PC-3 (cell line): ENCODE data around the gene TPH1. TPM values are rescaled to one million over a fixed set of nuclear protein-coding genes. Genes with fewer than 3 reads are reported as not detected.
"Not testable (repeated sequence)": the region's sequence is repeated elsewhere in the genome, so short reads cannot be mapped to it uniquely, and the experiment has no call there.

ENCODE experiments used
- ATAC-seq: fragments of 200-7000 bp; cut with Tn5 transposase; 2 replicates; pipeline ENCODE4 v1.9.1; 2020; ENCODE audit warnings: mild to moderate bottlenecking, moderate library complexity
- BruUV-seq: library from RNA; stranded (reverse); fragments of 400-500 nt; replicated peaks from 2 replicates; lab custom pipeline; 2021; lab: Mats Ljungman, UMichigan
- CTCF ChIA-PET: fragments of 300-600 bp; sonication (Branson Sonifier 250); formaldehyde crosslinking; loops from one replicate; lab custom pipeline; 2022; ENCODE audit warnings: antibody characterized with exemption; lab: Charles Lee
- POLR2A ChIA-PET: fragments of 300-600 bp; sonication (Branson Sonifier 250); formaldehyde crosslinking; loops from one replicate; lab custom pipeline; 2022; ENCODE audit warnings: antibody characterized with exemption; ENCODE audit not compliant: unreplicated experiment; lab: Charles Lee
- DNase-seq: peaks from one replicate; pipeline ENCODE4 v3.0.0-alpha.2; 2015
- H2AFZ ChIP-seq: fragments of 300-600 bp; sonication (generic); 2 replicates; pipeline ENCODE4 v1.6.0; 2016; ENCODE audit warnings: antibody characterized with exemption, low read length
- H3F3A ChIP-seq: fragments of 300-600 bp; sonication (generic); one replicate; pipeline ENCODE4 v1.6.0; 2017; ENCODE audit warnings: antibody characterized with exemption, low read length, control low read depth, mild to moderate bottlenecking; ENCODE audit not compliant: unreplicated experiment
- H3K27ac ChIP-seq: fragments of 300-600 bp; sonication (generic); 2 replicates; pipeline ENCODE4 v1.5.1; 2016; ENCODE audit warnings: mild to moderate bottlenecking, low read length
- H3K27me3 ChIP-seq: fragments of 300-600 bp; sonication (generic); 2 replicates; pipeline ENCODE4 v1.6.1; 2016; ENCODE audit warnings: low read length, mixed read lengths
- H3K36me3 ChIP-seq: fragments of 300-600 bp; sonication (generic); 2 replicates; pipeline ENCODE4 v1.6.1; 2016; ENCODE audit warnings: low read depth, mixed run types, low read length, mixed read lengths
- H3K4me1 ChIP-seq: fragments of 300-600 bp; sonication (generic); 2 replicates; pipeline ENCODE4 v1.5.1; 2016; ENCODE audit warnings: low read length; ENCODE audit not compliant: insufficient read depth
- H3K4me2 ChIP-seq: fragments of 300-600 bp; sonication (generic); 2 replicates; pipeline ENCODE4 v1.6.0; 2016; ENCODE audit warnings: low read length
- H3K4me3 ChIP-seq: fragments of 300-600 bp; sonication (generic); 2 replicates; pipeline ENCODE4 v1.5.1; 2016; ENCODE audit warnings: mild to moderate bottlenecking, low read length, mixed read lengths
- H3K79me2 ChIP-seq: fragments of 300-600 bp; sonication (generic); 2 replicates; pipeline ENCODE4 v1.6.1; 2017; ENCODE audit warnings: low read length, mixed read lengths
- H3K9ac ChIP-seq: fragments of 300-600 bp; sonication (generic); 2 replicates; pipeline ENCODE4 v1.6.0; 2016; ENCODE audit warnings: mild to moderate bottlenecking, low read length
- H3K9me2 ChIP-seq: fragments of 300-600 bp; sonication (generic); replicated peaks from 2 replicates; pipeline ENCODE4 v1.6.1; 2016; ENCODE audit warnings: mixed run types, low read length, mixed read lengths
- H3K9me3 ChIP-seq: fragments of 300-600 bp; sonication (generic); 2 replicates; pipeline ENCODE4 v1.6.1; 2016; ENCODE audit warnings: low read length, mixed read lengths
- H4K20me1 ChIP-seq: fragments of 300-600 bp; sonication (generic); 2 replicates; pipeline ENCODE4 v1.6.1; 2016; ENCODE audit warnings: low read length, mixed read lengths
- EZH2 ChIP-seq: fragments of 300-600 bp; sonication (generic); IDR thresholded peaks from one replicate; pipeline ENCODE4 v1.6.1; 2017; ENCODE audit warnings: antibody characterized with exemption, mild to moderate bottlenecking, low read length; ENCODE audit not compliant: unreplicated experiment
- EZH2phosphoT487 ChIP-seq: fragments of 300-600 bp; sonication (generic); IDR thresholded peaks from 2 replicates; pipeline ENCODE4 v1.6.1; 2018; ENCODE audit warnings: mild to moderate bottlenecking, antibody characterized with exemption, low read length, borderline replicate concordance
- intact Hi-C: fragments of 100-400 bp; cut with micrococcal nuclease; formaldehyde crosslinking; loops from 2 replicates; pipeline ENCODE4 v1.9.0; 2023
- total RNA-seq: library from RNA; depleted of rRNA; stranded (reverse); fragments of >200 nt; gene quantifications from 2 replicates; pipeline ENCODE4 v1.2.3, GENCODE V29; 2014
- TF ChIP-seq, protein P1 (sequence below): fragments of 300-600 bp; sonication (generic); conservative IDR thresholded peaks from 2 replicates; pipeline ENCODE4 v1.5.1; 2017; ENCODE audit warnings: antibody characterized with exemption, low read depth, mild to moderate bottlenecking, low read length

The TPH1 gene
- total RNA-seq, 1 experiment from 2014 or later: 0.07 TPM

DNA sequence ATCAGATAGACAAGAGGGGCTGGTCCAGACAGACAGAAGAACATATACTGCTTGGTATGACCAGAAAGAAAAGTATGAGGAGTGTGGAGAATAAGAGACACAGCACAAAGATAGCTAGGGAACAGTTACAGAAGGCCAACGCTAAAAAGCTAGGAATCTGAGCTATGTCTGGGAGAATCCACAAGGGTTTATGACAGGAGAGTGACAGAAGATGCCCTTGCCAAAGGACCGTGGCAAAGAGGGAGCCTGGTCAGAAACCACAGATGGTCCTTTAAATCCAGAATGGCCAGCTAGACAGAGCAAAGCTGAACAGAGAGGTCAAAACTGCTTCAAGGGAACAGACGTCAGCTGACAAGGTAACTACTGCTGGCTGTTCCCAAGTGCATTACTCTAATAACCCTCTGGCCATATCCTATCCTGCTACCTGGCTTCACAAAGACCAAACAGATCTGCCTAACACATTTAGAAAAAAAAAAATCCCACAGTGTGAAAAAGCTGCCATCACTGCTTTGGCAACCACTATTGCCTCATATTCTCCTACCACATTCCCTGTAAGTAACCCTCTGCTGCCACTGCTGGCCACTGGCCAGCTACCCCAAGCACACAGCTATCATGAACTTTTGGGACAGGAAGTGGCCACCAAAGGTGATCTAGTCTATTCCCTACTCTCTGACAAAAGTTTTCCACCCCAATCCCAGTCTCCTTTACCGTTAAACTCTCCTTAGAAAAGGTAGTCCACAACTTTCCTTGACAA is 40.5 kb downstream of the TPH1 start:
- Histone ChIP-seq H3K27ac (no peak overlapping the region), H3K27me3 (no peaks in the 10 kb centered on the region), H3K9me3 (no peaks in the 10 kb centered on the region), H3K36me3 (peaks cover 3% of the 10 kb centered on the region; the same call in 1 of the 2 replicates), H3K9ac (no peak overlapping the region), H3F3A (no peaks in the 10 kb centered on the region), H3K9me2 (no peaks in the 10 kb centered on the region), H3K4me2 (no peak overlapping the region), H3K4me1 (no peaks in the 10 kb centered on the region), H2AFZ (no peak overlapping the region), H3K79me2 (peaks cover 2% of the 10 kb centered on the region; the same call in 1 of the 2 replicates), H4K20me1 (no peaks in the 10 kb centered on the region), H3K4me3 (no peak overlapping the region)
- ChIA-PET CTCF (no interaction called here), POLR2A (no interaction called here)
- no peak for ATAC-seq
- no peak for TF ChIP-seq EZH2phosphoT487
- TF ChIP-seq, protein P1, sequence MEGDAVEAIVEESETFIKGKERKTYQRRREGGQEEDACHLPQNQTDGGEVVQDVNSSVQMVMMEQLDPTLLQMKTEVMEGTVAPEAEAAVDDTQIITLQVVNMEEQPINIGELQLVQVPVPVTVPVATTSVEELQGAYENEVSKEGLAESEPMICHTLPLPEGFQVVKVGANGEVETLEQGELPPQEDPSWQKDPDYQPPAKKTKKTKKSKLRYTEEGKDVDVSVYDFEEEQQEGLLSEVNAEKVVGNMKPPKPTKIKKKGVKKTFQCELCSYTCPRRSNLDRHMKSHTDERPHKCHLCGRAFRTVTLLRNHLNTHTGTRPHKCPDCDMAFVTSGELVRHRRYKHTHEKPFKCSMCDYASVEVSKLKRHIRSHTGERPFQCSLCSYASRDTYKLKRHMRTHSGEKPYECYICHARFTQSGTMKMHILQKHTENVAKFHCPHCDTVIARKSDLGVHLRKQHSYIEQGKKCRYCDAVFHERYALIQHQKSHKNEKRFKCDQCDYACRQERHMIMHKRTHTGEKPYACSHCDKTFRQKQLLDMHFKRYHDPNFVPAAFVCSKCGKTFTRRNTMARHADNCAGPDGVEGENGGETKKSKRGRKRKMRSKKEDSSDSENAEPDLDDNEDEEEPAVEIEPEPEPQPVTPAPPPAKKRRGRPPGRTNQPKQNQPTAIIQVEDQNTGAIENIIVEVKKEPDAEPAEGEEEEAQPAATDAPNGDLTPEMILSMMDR: no peak
- no TSS peak for BruUV-seq
- intact Hi-C loops: no loop called here
- DNase-seq: no peak

DNA sequence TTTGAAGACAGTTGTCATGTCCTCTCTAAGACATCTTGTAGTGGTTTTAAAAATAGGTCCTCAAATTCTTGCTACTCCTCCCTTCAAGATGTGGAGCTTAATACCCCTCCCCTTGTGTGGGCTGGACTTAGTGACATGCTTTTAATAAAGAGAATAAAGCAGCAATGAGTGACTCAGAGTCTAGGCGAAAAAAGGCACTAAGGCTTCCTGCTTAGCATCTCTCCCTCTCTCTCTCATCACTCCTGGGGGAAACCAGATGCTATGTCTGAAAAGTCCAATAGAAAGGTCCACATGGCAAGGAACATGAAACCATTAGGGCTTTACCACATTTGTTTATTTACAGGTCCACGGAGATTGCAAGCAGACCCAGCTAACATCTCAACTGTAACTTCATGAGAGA is 44.9 kb downstream of the TPH1 start:
- no TSS peak for BruUV-seq
- POLR2A ChIA-PET: no interaction called here
- no peaks in the 10 kb centered on the region for H3K9me2 ChIP-seq
- no peaks in the 10 kb centered on the region for H3F3A ChIP-seq
- no peaks in the 10 kb centered on the region for H4K20me1 ChIP-seq
- no peak overlapping the region for H3K27ac ChIP-seq
- no peak for DNase-seq
- no peak for ATAC-seq
- TF ChIP-seq, protein P1: no peak
- TF ChIP-seq EZH2phosphoT487 (no peak), EZH2 (no peak)
- no peak overlapping the region for H3K4me3 ChIP-seq
- no peak overlapping the region for H2AFZ ChIP-seq
- CTCF ChIA-PET: no interaction called here
- no peaks in the 10 kb centered on the region for H3K4me1 ChIP-seq
- no peaks in the 10 kb centered on the region for H3K79me2 ChIP-seq
- no peaks in the 10 kb centered on the region for H3K9me3 ChIP-seq
- H3K4me2 ChIP-seq: no peak overlapping the region
- H3K9ac ChIP-seq: no peak overlapping the region
- H3K36me3 ChIP-seq: peaks cover 3% of the 10 kb centered on the region; the same call in 1 of the 2 replicates
- intact Hi-C loops: no loop called here
- H3K27me3 ChIP-seq: no peaks in the 10 kb centered on the region

DNA sequence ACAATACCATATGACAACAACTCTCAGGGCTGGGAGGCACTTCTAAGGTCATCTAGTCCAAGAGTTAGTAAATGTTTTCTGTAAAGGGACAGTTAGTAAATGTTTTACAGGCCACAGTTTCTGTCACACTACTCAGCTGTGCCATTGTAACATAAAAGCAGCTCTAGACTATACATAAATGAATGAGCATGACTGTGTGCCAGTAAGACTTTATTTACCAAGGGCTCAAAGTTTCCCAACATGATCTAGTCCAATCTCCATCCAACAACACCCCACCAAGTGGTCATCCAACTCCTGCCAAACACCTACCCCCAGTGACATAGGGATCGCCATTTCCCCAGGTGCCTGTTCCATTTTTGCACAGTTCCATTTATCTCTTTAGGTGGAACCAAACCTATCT is 45.3 kb downstream of the TPH1 start:
- ChIA-PET CTCF (no interaction called here), POLR2A (no interaction called here)
- Histone ChIP-seq H3K27ac (no peak overlapping the region), H3K79me2 (no peaks in the 10 kb centered on the region), H3F3A (no peaks in the 10 kb centered on the region), H3K36me3 (peaks cover 3% of the 10 kb centered on the region; the same call in 1 of the 2 replicates), H2AFZ (no peak overlapping the region), H3K9ac (no peak overlapping the region), H4K20me1 (no peaks in the 10 kb centered on the region), H3K4me1 (no peaks in the 10 kb centered on the region), H3K27me3 (no peaks in the 10 kb centered on the region), H3K4me3 (no peak overlapping the region), H3K4me2 (no peak overlapping the region), H3K9me2 (no peaks in the 10 kb centered on the region), H3K9me3 (no peaks in the 10 kb centered on the region)
- no peak for ATAC-seq
- DNase-seq: no peak
- no TSS peak for BruUV-seq
- TF ChIP-seq, protein P1: no peak
- TF ChIP-seq EZH2phosphoT487 (no peak), EZH2 (no peak)
- intact Hi-C loops: no loop called here

DNA sequence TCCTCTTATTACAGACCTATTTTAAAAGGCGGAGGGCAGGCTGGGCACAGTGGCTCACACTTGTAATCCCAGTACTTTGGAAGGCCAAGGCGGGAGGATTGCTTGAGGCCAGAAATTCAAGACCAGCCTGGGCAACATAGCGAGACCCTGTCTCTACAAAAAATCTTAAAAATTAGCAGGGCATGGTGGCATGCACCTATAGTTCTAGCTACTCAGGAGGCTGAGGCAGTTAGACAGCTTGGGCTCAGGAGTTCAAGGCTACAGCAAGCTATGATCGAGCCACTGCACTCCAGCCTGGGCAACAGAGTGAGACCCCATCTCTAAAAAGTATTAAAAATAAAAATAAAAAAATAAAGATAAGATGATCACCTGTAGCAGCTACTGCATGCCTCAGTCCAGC is 45.9 kb downstream of the TPH1 start:
- H3K9me2 ChIP-seq, H3K9me3 ChIP-seq, ATAC-seq, H3K4me2 ChIP-seq, H3K4me1 ChIP-seq, H4K20me1 ChIP-seq, CTCF ChIA-PET, intact Hi-C loops, POLR2A ChIA-PET, H3K27ac ChIP-seq, H3F3A ChIP-seq, BruUV-seq, H3K36me3 ChIP-seq, H3K27me3 ChIP-seq, H3K4me3 ChIP-seq, H2AFZ ChIP-seq, H3K79me2 ChIP-seq, DNase-seq, H3K9ac ChIP-seq: not testable (repeated sequence)
